A549 (cell line): ENCODE data around the gene SNRPE. TPM values are rescaled to one million over a fixed set of nuclear protein-coding genes. Genes with fewer than 3 reads are reported as not detected.

Experiments
- ATAC-seq, 2 experiments: fragments of 200-7000 bp in 1 of 2; fragments of >200 bp in 1 of 2; cut with Nextera tagmentation in 1 of 2; cut with Tn5 transposase in 1 of 2; 3 replicates each; pipeline versions ENCODE4 v1.8.0 to v1.9.1; 2018 to 2020; ENCODE audit warnings: mild to moderate bottlenecking in 1 of 2, moderate library complexity in 1 of 2
- CTCF ChIA-PET: fragments of 300-600 bp; sonication (Branson Sonifier 250); formaldehyde crosslinking; extraction: SDS; loops from one replicate; lab custom pipeline; 2021; ENCODE audit warnings: antibody characterized with exemption, inconsistent platforms; lab: Yijun Ruan, JAX
- POLR2A ChIA-PET: fragments of 350-600 bp; formaldehyde crosslinking; extraction: SDS; loops from one replicate; lab custom pipeline; 2021; ENCODE audit warnings: antibody characterized with exemption, inconsistent platforms; lab: Yijun Ruan, JAX
- DNase-seq, 2 experiments: peaks; one replicate each; pipeline versions ENCODE4 v3.0.0 to v3.0.0-alpha.2; 2011 to 2016; ENCODE audit warnings: low read depth in 1 of 2, low spot score in 1 of 2
- FAIRE-seq: peaks from 2 replicates; lab custom pipeline; 2011; peaks lifted over from hg19 to GRCh38; lab: Jason Lieb, UNC
- H3K27ac ChIP-seq, 2 experiments: fragments of >200 bp; sonication (Bioruptor Twin); formaldehyde crosslinking; 3 replicates each; pipeline ENCODE4 v1.5.1; 2016 to 2017
- H3K4me1 ChIP-seq: fragments of >200 bp; sonication (Bioruptor Twin); formaldehyde crosslinking; 3 replicates; pipeline ENCODE4 v1.6.1; 2016
- H3K4me2 ChIP-seq: fragments of >200 bp; sonication (Bioruptor Twin); formaldehyde crosslinking; 3 replicates; pipeline ENCODE4 v1.6.1; 2016
- H3K4me3 ChIP-seq: fragments of >200 bp; sonication (Bioruptor Twin); formaldehyde crosslinking; 3 replicates; pipeline ENCODE4 v1.5.1; 2016
- H3K9me3 ChIP-seq: fragments of >200 bp; sonication (Bioruptor Twin); formaldehyde crosslinking; 3 replicates; pipeline ENCODE4 v1.6.1; 2016
- BCL3 ChIP-seq: fragments of >200 bp; sonication (Bioruptor Twin); formaldehyde crosslinking; IDR thresholded peaks from 3 replicates; pipeline ENCODE4 v1.6.1; 2016
- CBX8 ChIP-seq: fragments of 200-600 bp; sonication (generic); IDR thresholded peaks from 2 replicates; pipeline ENCODE4 v1.6.1; 2016
- CHD2 ChIP-seq: fragments of 150-350 bp; IDR thresholded peaks from 2 replicates; pipeline ENCODE4 v1.6.1; 2014; ENCODE audit warnings: low read length; ENCODE audit not compliant: partially characterized antibody
- EHMT2 ChIP-seq: fragments of 200-600 bp; sonication (generic); IDR thresholded peaks from 2 replicates; pipeline ENCODE4 v1.6.1; 2016; ENCODE audit warnings: antibody characterized with exemption, low read depth, mild to moderate bottlenecking, moderate library complexity
- ELK1 ChIP-seq: fragments of 150-350 bp; IDR thresholded peaks from 2 replicates; pipeline ENCODE4 v1.6.1; 2014; ENCODE audit warnings: low read depth, mild to moderate bottlenecking, low read length
- FOSB ChIP-seq: fragments of 250-450 bp; sonication (Bioruptor Pico); IDR thresholded peaks from 2 replicates; pipeline ENCODE4 v1.5.0; 2020; ENCODE audit warnings: mild to moderate bottlenecking, moderate library complexity
- FOSL2 ChIP-seq, 2 experiments: fragments of 450-650 bp in 1 of 2; fragments of >200 bp in 1 of 2; sonication (Bioruptor Twin) in 1 of 2; formaldehyde crosslinking; IDR thresholded peaks; 2 replicates each; pipeline versions ENCODE4 v1.5.0 to v1.6.1; 2016 to 2020; ENCODE audit warnings: mild to moderate bottlenecking in 1 of 2, moderate library complexity in 1 of 2
- FOXS1 ChIP-seq: fragments of 250-450 bp; sonication (Bioruptor Pico); IDR thresholded peaks from 2 replicates; pipeline ENCODE4 v1.5.0; 2020; ENCODE audit warnings: mild to moderate bottlenecking, moderate library complexity
- GATA3 ChIP-seq: IDR thresholded peaks from 2 replicates; pipeline ENCODE4 v1.6.1; 2012; ENCODE audit warnings: borderline replicate concordance
- HEYL ChIP-seq: fragments of 250-450 bp; sonication (Bioruptor Pico); IDR thresholded peaks from 2 replicates; pipeline ENCODE4 v1.8.0; 2021; ENCODE audit warnings: mild to moderate bottlenecking, moderate library complexity
- HOXB13 ChIP-seq: fragments of 250-450 bp; sonication (Bioruptor Pico); IDR thresholded peaks from 2 replicates; pipeline ENCODE4 v1.5.0; 2020; ENCODE audit warnings: low read depth, mild to moderate bottlenecking, moderate library complexity
- HOXB5 ChIP-seq: fragments of 250-450 bp; sonication (Bioruptor Pico); IDR thresholded peaks from 2 replicates; pipeline ENCODE4 v1.5.0; 2020; ENCODE audit warnings: mild to moderate bottlenecking, moderate library complexity
- KDM5A ChIP-seq: fragments of 200-600 bp; sonication (generic); IDR thresholded peaks from 2 replicates; pipeline ENCODE4 v1.6.1; 2016; ENCODE audit warnings: antibody characterized with exemption, mild to moderate bottlenecking
- MAX ChIP-seq: IDR thresholded peaks from 2 replicates; pipeline ENCODE4 v1.6.1; 2012
- NFE2L2 ChIP-seq: fragments of 150-350 bp; conservative IDR thresholded peaks from 2 replicates; pipeline ENCODE4 v1.6.1; 2014; ENCODE audit warnings: low read length
- NR3C1 ChIP-seq: fragments of >200 bp; sonication (Bioruptor Twin); formaldehyde crosslinking; IDR thresholded peaks from 3 replicates; pipeline ENCODE4 v1.6.1; 2017
- PBX3 ChIP-seq: IDR thresholded peaks from 2 replicates; pipeline ENCODE4 v1.6.1; 2012
- PHF8 ChIP-seq: fragments of 200-600 bp; sonication (generic); IDR thresholded peaks from 2 replicates; pipeline ENCODE4 v1.6.1; 2016; ENCODE audit warnings: low read depth, mild to moderate bottlenecking, antibody characterized with exemption, moderate library complexity, borderline replicate concordance
- TP53 ChIP-seq: fragments of 250-450 bp; sonication (Bioruptor Pico); IDR thresholded peaks from 2 replicates; pipeline ENCODE4 v1.5.0; 2021; ENCODE audit warnings: mild to moderate bottlenecking, moderate library complexity
- ZC3H11A ChIP-seq: fragments of 450-650 bp; IDR thresholded peaks from 2 replicates; pipeline ENCODE4 v1.6.1; 2014; ENCODE audit warnings: antibody characterized with exemption, mild to moderate bottlenecking
- ZSCAN20 ChIP-seq: fragments of 250-450 bp; sonication (Bioruptor Pico); IDR thresholded peaks from 2 replicates; pipeline ENCODE4 v1.8.0; 2022; ENCODE audit warnings: mild to moderate bottlenecking, moderate library complexity
- WGBS: methylation state at CpG from one replicate; pipeline ENCODE4 v1.1.6; 2017; ENCODE audit errors: missing lambda C conversion rate; 5-methylcytosine and 5-hydroxymethylcytosine counted together
- polyA plus RNA-seq, 4 experiments: library from polyadenylated mRNA; depleted of rRNA in 3 of 4; stranded (reverse); fragments of >200 nt; fragmentation: RNase III in 1 of 4; extraction: RNeasy Plus Mini Kit Qiagen cat#74134 plus additional on column Dnase treatment in 1 of 4; gene quantifications; 2 replicates in 3 of 4; 3 replicates in 1 of 4; pipeline ENCODE4 v1.2.3, GENCODE V29; 2011 to 2017
- TF ChIP-seq, protein P1 (sequence below): fragments of >200 bp; sonication (Bioruptor Twin); formaldehyde crosslinking; IDR thresholded peaks from 3 replicates; pipeline ENCODE4 v1.5.1; 2016
- TF ChIP-seq, protein P2 (sequence below): IDR thresholded peaks from 2 replicates; pipeline ENCODE4 v1.6.1; 2012; ENCODE audit warnings: low read depth, borderline replicate concordance

SNRPE gene
- polyA plus RNA-seq, 2 of the 4 experiments (the other 2 are of a cell fraction), result 371 to 414 TPM

DNA sequence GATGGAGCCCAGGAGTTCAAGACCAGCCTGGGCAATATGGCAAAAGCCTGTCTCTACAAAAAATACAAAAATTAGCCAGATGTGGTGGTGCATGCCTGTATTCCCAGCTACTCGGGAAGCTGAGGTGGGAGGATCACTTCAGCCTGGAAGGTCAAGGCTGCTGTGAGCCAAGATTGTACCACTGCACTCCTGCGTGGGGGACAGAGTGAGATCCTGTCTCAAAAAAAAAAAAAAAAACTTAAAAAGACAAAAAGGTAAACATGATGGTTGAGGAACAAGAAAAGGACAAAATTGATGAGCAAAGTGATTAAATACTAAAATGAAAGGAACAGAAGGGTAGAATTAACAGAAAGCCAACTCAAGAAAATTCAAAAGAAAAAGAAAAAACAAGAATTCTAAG, 30.6 kb downstream of the SNRPE start:
- Histone ChIP-seq H3K27ac (no peak overlapping the region), H3K9me3 (peaks cover 9% of the 10 kb centered on the region; the same call in 1 of the 3 replicates), H3K4me1 (peaks cover 17% of the 10 kb centered on the region; the same call in 2 of the 3 replicates), H3K4me2 (no peak overlapping the region), H3K4me3 (no peak overlapping the region)
- ATAC-seq (no peak), DNase-seq (no peak), FAIRE-seq (no peak)
- ChIA-PET POLR2A (no interaction called here), CTCF (interaction anchor here (0.6 to 1.1 kb wide), 3 partner anchors 21 to 315 kb away, joined by 3 to 4 read pairs (median 3); no protein-coding TSS in a partner anchor)
- TF ChIP-seq FOXS1 (CRISPR knock-in tag) (no peak), EHMT2 (no peak), PBX3 (no peak), HEYL (CRISPR knock-in tag) (no peak), NFE2L2 (no peak), CBX8 (no peak)
- TF ChIP-seq, protein P1, sequence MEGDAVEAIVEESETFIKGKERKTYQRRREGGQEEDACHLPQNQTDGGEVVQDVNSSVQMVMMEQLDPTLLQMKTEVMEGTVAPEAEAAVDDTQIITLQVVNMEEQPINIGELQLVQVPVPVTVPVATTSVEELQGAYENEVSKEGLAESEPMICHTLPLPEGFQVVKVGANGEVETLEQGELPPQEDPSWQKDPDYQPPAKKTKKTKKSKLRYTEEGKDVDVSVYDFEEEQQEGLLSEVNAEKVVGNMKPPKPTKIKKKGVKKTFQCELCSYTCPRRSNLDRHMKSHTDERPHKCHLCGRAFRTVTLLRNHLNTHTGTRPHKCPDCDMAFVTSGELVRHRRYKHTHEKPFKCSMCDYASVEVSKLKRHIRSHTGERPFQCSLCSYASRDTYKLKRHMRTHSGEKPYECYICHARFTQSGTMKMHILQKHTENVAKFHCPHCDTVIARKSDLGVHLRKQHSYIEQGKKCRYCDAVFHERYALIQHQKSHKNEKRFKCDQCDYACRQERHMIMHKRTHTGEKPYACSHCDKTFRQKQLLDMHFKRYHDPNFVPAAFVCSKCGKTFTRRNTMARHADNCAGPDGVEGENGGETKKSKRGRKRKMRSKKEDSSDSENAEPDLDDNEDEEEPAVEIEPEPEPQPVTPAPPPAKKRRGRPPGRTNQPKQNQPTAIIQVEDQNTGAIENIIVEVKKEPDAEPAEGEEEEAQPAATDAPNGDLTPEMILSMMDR, result no peak
- 94% methylated on average over 2 of the region's 2 CpGs for WGBS

- peak; percentile 39 to 63; a peak in 4 of 6 replicates for ATAC-seq
- 67% methylated on average over 12 of the region's 12 CpGs for WGBS
Observed at GRCh38 chr1:203898458-203899352, 37.3 kb downstream of the SNRPE start.

More at GRCh38 chr1:203898458-203899352, 37.3 kb downstream of the SNRPE start:
- FAIRE-seq (no peak), DNase-seq (no peak)
- Histone ChIP-seq H3K4me3 (no peak overlapping the region), H3K9me3 (peaks cover 5% of the 10 kb centered on the region; the same call in 1 of the 3 replicates), H3K4me1 (peaks cover 16% of the 10 kb centered on the region; the same call in 2 of the 3 replicates), H3K4me2 (peak overlapping the region; percentile 49), H3K27ac (peak overlapping the region in 1 of 2 experiments; percentile 5; a peak in 1 of 6 replicates)
- TF ChIP-seq PHF8, result no peak
- TF ChIP-seq, protein P2, sequence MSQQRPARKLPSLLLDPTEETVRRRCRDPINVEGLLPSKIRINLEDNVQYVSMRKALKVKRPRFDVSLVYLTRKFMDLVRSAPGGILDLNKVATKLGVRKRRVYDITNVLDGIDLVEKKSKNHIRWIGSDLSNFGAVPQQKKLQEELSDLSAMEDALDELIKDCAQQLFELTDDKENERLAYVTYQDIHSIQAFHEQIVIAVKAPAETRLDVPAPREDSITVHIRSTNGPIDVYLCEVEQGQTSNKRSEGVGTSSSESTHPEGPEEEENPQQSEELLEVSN, result no peak
- no peak for TF ChIP-seq HOXB13 (CRISPR knock-in tag)
- TF ChIP-seq MAX, result no peak
- TF ChIP-seq TP53 (CRISPR knock-in tag), result no peak
- no peak for TF ChIP-seq NR3C1
- TF ChIP-seq ELK1, result no peak
- no peak for TF ChIP-seq FOSB (CRISPR knock-in tag)
- TF ChIP-seq HEYL (CRISPR knock-in tag), result no peak
- no peak for TF ChIP-seq ZC3H11A
- no peak for TF ChIP-seq GATA3
- TF ChIP-seq ZSCAN20 (CRISPR knock-in tag), result no peak
- TF ChIP-seq KDM5A, result no peak
- no peak for TF ChIP-seq CHD2
- no peak for TF ChIP-seq FOSL2 (IDR thresholded peaks at IDR 0.05)
- no peak for TF ChIP-seq FOSL2 (CRISPR knock-in tag; IDR thresholded peaks at IDR 0.05)
- no peak for TF ChIP-seq BCL3
- TF ChIP-seq HOXB5 (CRISPR knock-in tag), result no peak
- POLR2A ChIA-PET, result no interaction called here
- CTCF ChIA-PET, result interaction anchor here (1.5 to 4.5 kb wide), 3 partner anchors 20 to 230 kb away, joined by 3 to 30 read pairs (median 4); no protein-coding TSS in a partner anchor
